Measurements from ENCODE around the gene MYOD1. TPM values are rescaled to one million over a fixed set of nuclear protein-coding genes. Genes with fewer than 3 reads are reported as not detected.

The MYOD1 gene
- total RNA-seq, 1 experiment from 2014 or later, result not detected

GRCh38 chr11:17739945-17740338 is 20.6 kb downstream of the MYOD1 start:
- Mint-ChIP-seq H3K4me3 (ENCODE audit: low read depth, unreplicated experiment) (no peak overlapping the region), H3K9me3 (ENCODE audit: low read depth, unreplicated experiment) (no peaks in the 10 kb centered on the region), H3K27ac (ENCODE audit: unreplicated experiment) (no peak overlapping the region), H3K27me3 (ENCODE audit: unreplicated experiment) (peaks cover 25% of the 10 kb centered on the region), H3K4me1 (ENCODE audit: low read depth, unreplicated experiment) (no peaks in the 10 kb centered on the region), H3K36me3 (ENCODE audit: insufficient read depth, unreplicated experiment) (no peaks in the 10 kb centered on the region)
- intact Hi-C loops (cut with micrococcal nuclease; ENCODE audit: unreplicated experiment), result no loop called here
- DNase-seq, result no peak
- CTCF ChIA-PET, result no interaction called here
- TF ChIP-seq, protein P1, sequence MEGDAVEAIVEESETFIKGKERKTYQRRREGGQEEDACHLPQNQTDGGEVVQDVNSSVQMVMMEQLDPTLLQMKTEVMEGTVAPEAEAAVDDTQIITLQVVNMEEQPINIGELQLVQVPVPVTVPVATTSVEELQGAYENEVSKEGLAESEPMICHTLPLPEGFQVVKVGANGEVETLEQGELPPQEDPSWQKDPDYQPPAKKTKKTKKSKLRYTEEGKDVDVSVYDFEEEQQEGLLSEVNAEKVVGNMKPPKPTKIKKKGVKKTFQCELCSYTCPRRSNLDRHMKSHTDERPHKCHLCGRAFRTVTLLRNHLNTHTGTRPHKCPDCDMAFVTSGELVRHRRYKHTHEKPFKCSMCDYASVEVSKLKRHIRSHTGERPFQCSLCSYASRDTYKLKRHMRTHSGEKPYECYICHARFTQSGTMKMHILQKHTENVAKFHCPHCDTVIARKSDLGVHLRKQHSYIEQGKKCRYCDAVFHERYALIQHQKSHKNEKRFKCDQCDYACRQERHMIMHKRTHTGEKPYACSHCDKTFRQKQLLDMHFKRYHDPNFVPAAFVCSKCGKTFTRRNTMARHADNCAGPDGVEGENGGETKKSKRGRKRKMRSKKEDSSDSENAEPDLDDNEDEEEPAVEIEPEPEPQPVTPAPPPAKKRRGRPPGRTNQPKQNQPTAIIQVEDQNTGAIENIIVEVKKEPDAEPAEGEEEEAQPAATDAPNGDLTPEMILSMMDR (IDR thresholded peaks at IDR 0.05; ENCODE audit: unreplicated experiment), result no peak
- BruUV-seq (replicated peaks), result no TSS peak

DNA sequence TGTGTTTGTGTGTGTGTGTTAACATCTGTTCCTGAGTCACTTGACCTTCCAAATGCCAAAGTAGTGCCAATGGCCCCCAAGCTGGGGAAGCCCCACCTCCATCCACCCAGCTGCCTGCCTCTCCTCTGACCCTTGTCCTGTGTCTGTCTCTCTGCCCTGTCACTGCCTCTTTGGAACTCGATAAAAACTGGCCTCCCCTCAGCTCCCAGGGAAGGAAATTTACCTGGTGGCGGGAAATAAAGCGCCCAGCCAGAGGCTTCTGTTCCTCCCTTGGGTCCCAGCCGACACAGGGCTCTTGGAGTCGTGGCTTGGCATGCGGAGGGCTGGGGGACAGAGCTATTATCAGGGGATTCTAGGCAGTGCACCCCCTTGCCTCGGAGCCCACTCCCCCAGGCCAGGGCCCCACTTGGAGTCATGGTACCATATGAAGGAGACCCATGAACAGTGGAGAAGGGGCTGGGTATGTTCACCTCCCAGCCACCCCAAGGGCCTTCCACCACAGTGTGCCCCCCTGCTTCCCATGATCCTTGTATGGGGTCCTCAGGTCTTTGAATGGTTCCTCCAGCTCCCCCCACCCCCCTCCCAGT is 21.4 kb downstream of the MYOD1 start:
- Mint-ChIP-seq H3K36me3 (ENCODE audit: insufficient read depth, unreplicated experiment) (no peaks in the 10 kb centered on the region), H3K27ac (ENCODE audit: unreplicated experiment) (no peak overlapping the region), H3K27me3 (ENCODE audit: unreplicated experiment) (peaks cover 33% of the 10 kb centered on the region), H3K4me3 (ENCODE audit: low read depth, unreplicated experiment) (no peak overlapping the region), H3K4me1 (ENCODE audit: low read depth, unreplicated experiment) (no peaks in the 10 kb centered on the region), H3K9me3 (ENCODE audit: low read depth, unreplicated experiment) (no peaks in the 10 kb centered on the region)
- BruUV-seq (replicated peaks), result no TSS peak
- CTCF ChIA-PET, result no interaction called here
- intact Hi-C loops (cut with micrococcal nuclease; ENCODE audit: unreplicated experiment), result no loop called here
- no peak for DNase-seq
- TF ChIP-seq, protein P1 (IDR thresholded peaks at IDR 0.05; ENCODE audit: unreplicated experiment), result no peak

- Mint-ChIP-seq H3K4me1 (ENCODE audit: low read depth, unreplicated experiment) (no peaks in the 10 kb centered on the region), H3K36me3 (ENCODE audit: insufficient read depth, unreplicated experiment) (no peaks in the 10 kb centered on the region), H3K27ac (ENCODE audit: unreplicated experiment) (no peak overlapping the region), H3K4me3 (ENCODE audit: low read depth, unreplicated experiment) (no peak overlapping the region), H3K27me3 (ENCODE audit: unreplicated experiment) (peaks cover 36% of the 10 kb centered on the region), H3K9me3 (ENCODE audit: low read depth, unreplicated experiment) (no peaks in the 10 kb centered on the region)
- intact Hi-C loops (cut with micrococcal nuclease; ENCODE audit: unreplicated experiment), result no loop called here
- CTCF ChIA-PET, result no interaction called here
- DNase-seq, result no peak
- no TSS peak for BruUV-seq (replicated peaks)
- TF ChIP-seq, protein P1 (IDR thresholded peaks at IDR 0.05; ENCODE audit: unreplicated experiment), result no peak
Observed at GRCh38 chr11:17741487-17741886, 22.1 kb downstream of the MYOD1 start.

GRCh38 chr11:17742019-17742418 is 22.6 kb downstream of the MYOD1 start:
- Mint-ChIP-seq H3K27ac (ENCODE audit: unreplicated experiment) (no peak overlapping the region), H3K9me3 (ENCODE audit: low read depth, unreplicated experiment) (no peaks in the 10 kb centered on the region), H3K4me1 (ENCODE audit: low read depth, unreplicated experiment) (no peaks in the 10 kb centered on the region), H3K36me3 (ENCODE audit: insufficient read depth, unreplicated experiment) (no peaks in the 10 kb centered on the region), H3K27me3 (ENCODE audit: unreplicated experiment) (peaks cover 36% of the 10 kb centered on the region), H3K4me3 (ENCODE audit: low read depth, unreplicated experiment) (no peak overlapping the region)
- TF ChIP-seq, protein P1 (IDR thresholded peaks at IDR 0.05; ENCODE audit: unreplicated experiment), result no peak
- BruUV-seq (replicated peaks), result no TSS peak
- CTCF ChIA-PET, result no interaction called here
- no peak for DNase-seq
- intact Hi-C loops (cut with micrococcal nuclease; ENCODE audit: unreplicated experiment), result no loop called here
